ENCODE data around the gene KIFAP3. TPM values are rescaled to one million over a fixed set of nuclear protein-coding genes. Genes with fewer than 3 reads are reported as not detected.
"Not testable (repeated sequence)": the region's sequence is repeated elsewhere in the genome, so short reads cannot be mapped to it uniquely, and the experiment has no call there.

KIFAP3 gene
- total RNA-seq, 4 donors from 2014 or later = 32.7 to 41.0 (median 33.7) TPM

DNA sequence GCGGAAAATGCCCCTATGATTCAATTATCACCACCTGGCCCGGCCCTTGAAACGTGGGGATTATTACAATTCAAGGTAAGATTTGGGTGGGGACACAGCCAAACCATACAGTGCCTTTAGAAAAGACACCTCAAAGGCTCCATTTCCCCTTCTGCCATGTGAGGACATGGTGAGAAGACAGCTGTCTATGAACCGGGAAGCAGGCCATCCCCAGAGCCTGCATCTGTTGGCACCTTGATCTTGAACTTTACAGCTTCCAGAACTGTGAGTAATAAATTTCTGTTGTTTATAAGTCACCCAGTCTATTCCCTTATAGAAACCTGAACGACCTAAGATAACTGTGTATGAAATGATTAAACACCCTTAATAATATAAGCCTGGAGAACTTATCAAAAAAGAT, 61.6 kb downstream of the KIFAP3 start:
- no peak for TF ChIP-seq POLR2A (IDR thresholded peaks at IDR 0.05)
- TF ChIP-seq, protein P1, sequence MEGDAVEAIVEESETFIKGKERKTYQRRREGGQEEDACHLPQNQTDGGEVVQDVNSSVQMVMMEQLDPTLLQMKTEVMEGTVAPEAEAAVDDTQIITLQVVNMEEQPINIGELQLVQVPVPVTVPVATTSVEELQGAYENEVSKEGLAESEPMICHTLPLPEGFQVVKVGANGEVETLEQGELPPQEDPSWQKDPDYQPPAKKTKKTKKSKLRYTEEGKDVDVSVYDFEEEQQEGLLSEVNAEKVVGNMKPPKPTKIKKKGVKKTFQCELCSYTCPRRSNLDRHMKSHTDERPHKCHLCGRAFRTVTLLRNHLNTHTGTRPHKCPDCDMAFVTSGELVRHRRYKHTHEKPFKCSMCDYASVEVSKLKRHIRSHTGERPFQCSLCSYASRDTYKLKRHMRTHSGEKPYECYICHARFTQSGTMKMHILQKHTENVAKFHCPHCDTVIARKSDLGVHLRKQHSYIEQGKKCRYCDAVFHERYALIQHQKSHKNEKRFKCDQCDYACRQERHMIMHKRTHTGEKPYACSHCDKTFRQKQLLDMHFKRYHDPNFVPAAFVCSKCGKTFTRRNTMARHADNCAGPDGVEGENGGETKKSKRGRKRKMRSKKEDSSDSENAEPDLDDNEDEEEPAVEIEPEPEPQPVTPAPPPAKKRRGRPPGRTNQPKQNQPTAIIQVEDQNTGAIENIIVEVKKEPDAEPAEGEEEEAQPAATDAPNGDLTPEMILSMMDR (IDR thresholded peaks at IDR 0.05) = no peak
- intact Hi-C loops (cut with DNase I) = no loop called here
- WGBS, 2 donors = 90 to 92% methylated on average over 5 of the region's 5 CpGs
- Histone ChIP-seq H3K36me3 (peaks cover 0 to 9% of the 10 kb centered on the region in 2 donors), H3K9me3 (no peaks in the 10 kb centered on the region), H3K4me3 (replicated peaks in 1 of 3) (no peak overlapping the region), H3K4me1 (no peaks in the 10 kb centered on the region), H3K27ac (no peak overlapping the region), H3K27me3 (no peaks in the 10 kb centered on the region)
- no peak for DNase-seq

DNA sequence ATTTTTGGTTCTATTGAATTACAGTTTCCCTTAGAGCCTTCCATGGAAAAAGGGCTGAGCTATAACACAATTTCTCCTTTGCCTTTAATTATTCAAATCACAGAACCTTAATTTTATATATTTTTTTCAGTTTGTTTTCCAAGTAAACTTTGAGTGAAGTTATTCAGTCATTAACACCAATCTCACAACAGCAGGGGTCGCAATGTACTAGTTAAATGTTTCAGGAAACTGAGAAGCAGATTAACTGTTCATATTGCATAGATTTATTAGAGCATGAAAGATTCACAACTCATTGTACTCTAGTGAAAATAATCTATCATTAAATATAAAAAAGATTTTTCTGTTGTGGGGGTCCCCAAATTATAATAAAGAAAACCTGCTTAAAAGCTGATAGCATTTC, 64.1 kb downstream of the KIFAP3 start:
- Histone ChIP-seq H3K4me1 (no peaks in the 10 kb centered on the region), H3K9me3 (no peaks in the 10 kb centered on the region), H3K36me3 (peaks cover 0 to 1% of the 10 kb centered on the region in 2 donors), H3K27me3 (no peaks in the 10 kb centered on the region), H3K27ac (no peak overlapping the region), H3K4me3 (replicated peaks in 1 of 3) (no peak overlapping the region)
- intact Hi-C loops (cut with DNase I) = no loop called here
- WGBS, 2 donors = 69 to 75% methylated on average over 1 of the region's 1 CpG
- no peak for DNase-seq
- TF ChIP-seq, protein P1 (IDR thresholded peaks at IDR 0.05) = peak in 2 of 6 experiments; percentile 6 to 22
- TF ChIP-seq POLR2A (IDR thresholded peaks at IDR 0.05) = no peak

DNA sequence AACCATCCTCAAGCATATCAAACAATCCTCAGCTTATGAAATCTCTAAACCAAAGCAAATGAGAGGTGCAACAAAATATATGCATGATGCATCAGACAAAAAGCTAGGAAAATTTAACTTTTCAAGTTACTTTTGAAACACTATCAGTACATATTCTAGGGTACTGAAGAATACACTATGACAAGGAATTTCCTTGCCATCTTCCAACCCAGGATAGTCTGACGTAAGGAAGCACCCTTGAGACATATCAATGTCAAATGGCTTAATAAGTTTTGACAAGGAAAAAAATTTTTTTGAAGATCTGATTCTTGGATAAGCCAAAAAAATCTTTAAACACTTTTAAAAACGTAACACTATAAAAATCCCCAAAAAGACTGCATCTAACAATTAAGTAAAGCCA, 64.9 kb downstream of the KIFAP3 start:
- H3K36me3 ChIP-seq = no peaks in the 10 kb centered on the region
- H3K27me3 ChIP-seq = no peaks in the 10 kb centered on the region
- no peak overlapping the region for H3K27ac ChIP-seq
- intact Hi-C loops (cut with DNase I) = no loop called here
- no peak for DNase-seq
- H3K4me1 ChIP-seq = no peaks in the 10 kb centered on the region
- H3K9me3 ChIP-seq = no peaks in the 10 kb centered on the region
- no peak overlapping the region for H3K4me3 ChIP-seq (replicated peaks in 1 of 3)
- no peak for TF ChIP-seq POLR2A (IDR thresholded peaks at IDR 0.05)
- TF ChIP-seq, protein P1 (IDR thresholded peaks at IDR 0.05) = no peak
- WGBS, 2 donors = 88 to 91% methylated on average over 2 of the region's 2 CpGs

DNA sequence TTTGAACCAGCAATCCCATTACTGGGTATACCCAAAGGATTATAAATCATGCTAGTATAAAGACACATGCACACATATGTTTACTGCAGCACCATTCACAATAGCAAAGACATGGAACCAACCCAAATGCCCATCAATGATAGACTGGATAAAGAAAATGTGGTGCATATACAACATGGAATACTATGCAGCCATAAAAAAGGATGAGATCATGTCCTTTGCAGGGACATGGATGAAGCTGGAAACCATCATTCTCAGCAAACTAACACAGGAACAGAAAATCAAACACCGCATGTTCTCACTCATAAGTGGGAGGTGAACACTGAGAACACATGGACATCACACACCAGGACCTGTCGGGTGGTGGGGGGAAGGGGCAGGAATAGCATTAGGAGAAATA, 65.8 kb downstream of the KIFAP3 start:
- H3K27me3 ChIP-seq; H3K36me3 ChIP-seq; H3K4me3 ChIP-seq (replicated peaks in 1 of 3); intact Hi-C loops (cut with DNase I); H3K4me1 ChIP-seq; DNase-seq; H3K9me3 ChIP-seq; H3K27ac ChIP-seq: not testable (repeated sequence)
- 95 to 98% methylated on average over 2 of the region's 2 CpGs for WGBS, 2 donors

DNA sequence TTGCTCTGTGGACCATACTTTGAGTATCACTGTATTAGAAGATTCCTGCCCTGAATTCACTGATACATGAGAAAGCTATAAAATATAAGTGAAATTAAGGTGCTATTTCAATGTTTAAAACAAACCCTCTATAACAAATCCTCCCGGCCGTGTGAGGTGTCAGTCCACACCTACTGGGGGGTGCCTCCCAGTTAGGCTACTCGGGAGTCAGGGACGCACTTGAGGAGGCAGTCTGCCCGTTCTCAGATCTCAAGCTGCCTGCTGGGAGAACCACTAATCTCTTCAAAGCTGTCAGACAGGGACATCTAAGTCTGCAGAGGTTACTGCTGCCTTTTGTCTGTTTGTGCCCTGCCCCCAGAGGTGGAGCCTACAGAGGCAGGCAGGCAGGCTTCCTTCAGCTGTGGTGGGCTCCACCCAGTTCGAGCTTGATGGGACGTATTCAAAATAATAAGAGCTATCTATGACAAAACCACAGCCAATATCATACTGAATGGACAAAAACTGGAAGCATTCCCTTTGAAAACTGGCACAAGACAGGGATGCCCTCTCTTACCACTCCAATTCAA, 71.1 kb downstream of the KIFAP3 start:
- intact Hi-C loops (cut with DNase I); H3K27ac ChIP-seq; H3K36me3 ChIP-seq; H3K9me3 ChIP-seq; H3K4me3 ChIP-seq (replicated peaks in 1 of 3); H3K27me3 ChIP-seq: not testable (repeated sequence)
- DNase-seq = peak in 1 of 2 donors; percentile 3
- peaks cover 10 to 11% of the 10 kb centered on the region in 2 donors for H3K4me1 ChIP-seq
- WGBS, 2 donors = 46 to 63% methylated on average over 7 of the region's 7 CpGs

DNA sequence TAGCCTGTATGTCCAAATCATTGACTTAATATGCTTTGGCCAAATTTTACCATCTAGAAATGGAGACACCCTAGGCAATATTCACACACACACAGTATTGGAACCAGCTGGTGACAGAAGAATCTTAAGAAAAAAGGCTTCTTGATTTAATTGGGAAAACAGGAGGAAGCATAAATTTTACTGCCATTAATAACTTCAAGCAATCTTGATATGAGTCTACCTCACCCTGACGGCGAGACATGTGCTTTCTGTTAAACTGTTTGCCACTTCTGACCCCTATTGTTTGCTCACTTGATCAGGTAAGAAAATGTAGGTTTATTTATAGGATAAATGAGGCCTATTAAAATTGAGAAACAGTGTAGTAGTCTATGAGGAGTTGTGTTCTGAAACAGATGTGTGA, 73.2 kb downstream of the KIFAP3 start:
- intact Hi-C loops (cut with DNase I) = no loop called here
- H3K36me3 ChIP-seq = no peaks in the 10 kb centered on the region
- H3K4me3 ChIP-seq (replicated peaks in 1 of 3) = no peak overlapping the region
- peaks cover 10 to 11% of the 10 kb centered on the region in 2 donors for H3K4me1 ChIP-seq
- 96 to 98% methylated on average over 2 of the region's 2 CpGs for WGBS, 2 donors
- TF ChIP-seq, protein P1 (IDR thresholded peaks at IDR 0.05) = no peak
- no peak for TF ChIP-seq POLR2A (IDR thresholded peaks at IDR 0.05)
- no peaks in the 10 kb centered on the region for H3K27me3 ChIP-seq
- DNase-seq = no peak
- H3K27ac ChIP-seq = no peak overlapping the region
- H3K9me3 ChIP-seq = no peaks in the 10 kb centered on the region

Measured in thyroid gland (tissue), 4 donors.